Activated CD4-positive, CD25-positive, alpha-beta regulatory T cell treated with anti-CD3 and anti-CD28 coated beads, Interleukin-2, amount 50 U/mL, for 72 hours (primary cell): Measurements from ENCODE around the gene KLF3.
"Not testable (repeated sequence)": the region's sequence is repeated elsewhere in the genome, so short reads cannot be mapped to it uniquely, and the experiment has no call there.

Experiments
- DNase-seq: peaks from one replicate; pipeline ENCODE4 v3.0.0; 2021

KLF3 gene

DNA sequence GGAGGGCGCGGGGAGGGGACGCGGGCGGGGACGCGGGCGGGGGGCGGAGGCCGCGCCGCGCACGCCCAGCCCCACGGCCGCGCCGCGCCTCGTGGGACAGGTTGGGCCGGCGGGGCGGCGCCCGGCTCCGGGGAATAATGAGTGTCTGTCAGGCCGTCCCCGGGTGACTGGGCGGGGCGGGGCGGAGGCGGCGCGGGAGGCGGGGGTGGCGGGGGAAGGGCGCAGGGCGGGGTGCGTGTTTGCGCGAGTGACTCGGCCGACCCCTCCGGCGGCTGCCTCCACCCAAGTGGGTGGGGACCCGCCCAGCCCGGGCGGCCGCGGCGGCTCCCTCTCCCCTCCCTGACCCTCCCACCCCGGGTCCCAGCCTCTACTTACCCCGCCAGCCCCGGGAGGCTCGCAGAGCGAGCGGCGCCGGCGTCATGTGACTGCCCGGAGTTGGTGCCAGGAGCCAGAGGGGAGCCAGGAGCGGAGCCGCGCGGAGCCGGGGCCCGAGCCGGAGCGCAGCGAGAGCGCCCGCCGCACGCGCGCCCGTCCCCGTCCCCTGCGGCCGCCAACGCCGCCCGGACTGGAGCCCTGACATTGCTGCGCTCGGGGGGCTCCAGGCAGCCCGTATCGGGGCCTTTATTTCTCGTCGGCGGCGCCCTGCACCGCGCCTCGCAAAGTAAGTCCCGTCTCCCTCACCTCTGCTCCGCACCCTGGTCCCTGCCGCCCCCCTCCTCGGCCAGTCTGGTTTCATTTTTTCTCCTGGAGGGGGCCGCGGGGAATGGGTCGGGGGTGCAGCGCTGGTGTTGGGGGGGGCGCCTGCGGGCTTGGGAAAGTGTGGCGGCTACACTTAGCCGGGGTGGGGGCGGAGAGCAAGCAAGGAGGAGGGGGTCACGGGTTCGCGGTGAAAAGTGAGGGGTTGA, at the start of gene KLF3:
TSS of gene KLF3 (plus strand) at position 399 of the 905 bp plus-strand sequence. CDS start 16,427 bp downstream, outside the sequence.
- DNase-seq, result peak; percentile 87

DNA sequence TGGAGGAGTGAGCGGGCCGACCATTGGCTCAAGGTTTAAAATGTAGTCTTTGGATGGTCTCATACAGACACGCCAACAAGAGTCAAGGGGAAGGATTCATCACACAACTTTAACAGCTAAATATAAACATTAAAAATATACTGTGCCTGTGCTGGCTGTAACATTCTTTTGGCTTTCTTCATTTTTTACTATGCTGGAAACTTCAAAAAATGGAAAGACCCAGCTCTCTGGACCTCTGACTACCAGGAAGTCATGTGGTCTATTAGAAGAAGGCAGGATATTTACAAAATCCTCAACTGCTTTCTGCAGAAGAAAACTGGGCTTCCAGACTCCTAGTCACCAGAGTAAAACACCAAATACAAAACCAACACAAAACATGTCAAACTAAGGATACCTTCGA, 49.8 kb upstream of the KLF3 start:
- DNase-seq, result no peak

DNA sequence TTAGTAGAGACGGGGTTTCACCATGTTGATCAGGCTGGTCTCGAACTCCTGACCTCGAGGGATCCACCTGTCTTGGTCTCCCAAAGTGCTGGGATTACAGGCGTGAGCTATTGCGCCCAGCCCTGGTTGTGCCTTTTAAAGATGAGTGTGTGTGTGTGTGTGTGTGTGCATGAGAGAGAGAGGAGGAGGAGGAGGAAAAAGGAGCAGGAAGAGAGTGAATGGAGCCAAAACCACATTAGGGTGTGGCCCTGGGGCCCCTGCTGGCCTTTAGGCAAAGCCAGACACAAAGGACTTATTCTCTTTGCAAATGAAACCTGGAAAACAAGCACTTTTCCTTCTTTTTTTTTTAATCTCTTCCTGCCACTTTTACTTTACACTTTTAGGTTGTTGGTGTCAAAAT, 48.2 kb upstream of the KLF3 start:
- no peak for DNase-seq

DNA sequence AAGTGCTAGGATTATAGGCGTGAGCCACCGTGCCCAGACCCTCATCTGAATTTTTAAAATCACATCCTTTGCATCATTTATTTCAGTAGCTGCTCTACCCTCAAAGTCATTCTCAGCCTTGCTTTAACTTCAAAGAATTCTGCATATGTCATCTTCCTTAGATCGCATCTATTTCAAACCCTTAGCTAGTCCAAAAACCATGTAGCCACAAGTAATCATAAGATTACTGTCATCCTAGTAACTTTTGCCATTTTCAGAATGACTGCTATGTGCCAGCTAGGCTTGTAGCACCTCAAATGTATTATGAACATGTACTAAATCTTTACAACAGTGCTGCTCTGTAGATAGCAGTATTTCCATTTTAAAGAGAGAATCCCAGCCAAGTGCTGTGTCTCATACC, 45.5 kb upstream of the KLF3 start:
- no peak for DNase-seq

DNA sequence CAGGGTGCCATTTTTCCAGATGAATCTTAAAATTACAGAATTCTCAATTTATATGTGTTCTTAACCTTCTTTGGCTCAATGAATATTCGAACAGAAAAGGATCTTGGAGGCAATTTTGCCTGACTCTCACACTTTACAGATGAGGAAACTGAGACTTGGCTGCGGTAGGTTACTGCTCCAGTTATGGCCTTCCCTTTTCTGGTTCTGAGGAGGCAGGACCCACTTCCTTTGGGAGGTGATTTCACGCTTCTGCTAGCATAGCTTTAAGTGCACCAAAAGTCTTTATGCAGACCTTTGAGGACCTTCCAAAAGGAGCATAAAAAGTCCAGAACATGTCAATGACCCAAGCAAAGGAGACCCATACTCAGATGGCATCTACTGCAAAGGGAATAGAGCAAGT, 44.7 kb upstream of the KLF3 start:
- no peak for DNase-seq

DNA sequence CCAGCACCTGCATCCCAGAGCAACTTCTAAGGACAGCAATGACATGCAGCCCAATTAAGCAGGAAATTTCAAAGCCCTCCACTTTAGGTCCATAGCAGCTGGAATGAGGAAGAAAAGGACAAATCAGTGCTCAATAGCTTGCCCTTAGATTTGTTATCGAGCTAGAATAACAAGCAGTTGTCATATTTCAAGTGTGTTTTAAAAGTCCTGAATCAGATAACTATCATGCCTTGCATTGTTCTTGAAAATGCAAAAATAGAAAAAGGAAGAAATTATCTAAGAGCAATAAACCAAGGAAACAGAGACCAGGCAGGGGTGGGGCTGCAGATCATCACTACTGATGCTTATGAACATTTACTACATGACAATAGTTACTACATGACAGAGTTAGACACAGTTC, 43.9 kb upstream of the KLF3 start:
- no peak for DNase-seq

DNA sequence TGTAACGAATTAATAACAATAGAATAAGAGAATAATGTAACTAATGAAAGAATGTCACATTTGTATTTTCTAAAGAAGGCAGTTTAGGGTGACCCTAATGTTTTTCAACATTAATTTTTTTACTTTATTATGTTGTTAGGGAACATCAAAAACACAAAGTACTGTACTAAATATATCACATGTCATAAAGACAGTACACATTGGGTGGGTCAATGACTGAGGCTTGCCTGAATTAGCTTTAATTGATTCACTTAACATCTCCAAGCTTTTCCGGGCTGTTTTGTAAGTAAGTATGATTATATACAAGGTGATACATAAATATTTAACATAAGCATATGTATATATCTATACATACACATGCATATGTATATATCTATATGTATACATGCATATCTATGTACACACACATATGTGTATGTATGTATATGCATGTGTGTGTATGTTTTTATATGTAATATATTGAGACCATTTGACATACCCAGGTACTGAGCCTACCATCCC, 43.4 kb upstream of the KLF3 start:
- DNase-seq, result no peak

DNA sequence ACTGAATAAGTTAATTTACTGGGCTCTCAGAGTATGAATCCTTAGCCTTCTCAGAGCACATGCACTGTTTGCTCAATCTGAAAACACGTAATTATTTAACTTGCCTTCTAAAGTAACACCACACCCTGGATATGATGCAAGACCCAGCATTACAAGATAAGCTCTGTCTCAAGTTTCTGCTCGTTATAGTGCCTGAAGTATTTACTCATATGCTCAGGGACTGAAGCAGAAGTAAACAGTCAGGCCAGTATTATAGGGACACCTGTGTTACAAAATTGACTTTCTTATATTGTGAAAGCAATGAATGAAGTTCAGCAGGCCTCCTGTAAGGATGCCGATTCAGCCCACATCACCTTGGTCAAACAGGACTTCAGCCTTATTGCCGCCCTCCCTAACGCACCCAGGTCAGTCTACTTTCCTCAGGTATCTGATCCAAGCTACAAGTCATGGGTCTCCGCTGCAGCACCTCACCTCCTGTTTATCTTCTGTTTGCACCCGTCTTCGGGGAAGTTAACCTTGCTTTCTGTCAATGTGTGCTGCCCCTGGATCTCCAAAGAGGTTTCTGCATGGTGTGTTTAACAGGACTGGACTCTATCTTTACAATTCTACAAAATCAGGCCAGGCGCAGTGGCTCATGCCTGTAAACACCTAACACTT, 42.8 kb upstream of the KLF3 start:
- no peak for DNase-seq

DNA sequence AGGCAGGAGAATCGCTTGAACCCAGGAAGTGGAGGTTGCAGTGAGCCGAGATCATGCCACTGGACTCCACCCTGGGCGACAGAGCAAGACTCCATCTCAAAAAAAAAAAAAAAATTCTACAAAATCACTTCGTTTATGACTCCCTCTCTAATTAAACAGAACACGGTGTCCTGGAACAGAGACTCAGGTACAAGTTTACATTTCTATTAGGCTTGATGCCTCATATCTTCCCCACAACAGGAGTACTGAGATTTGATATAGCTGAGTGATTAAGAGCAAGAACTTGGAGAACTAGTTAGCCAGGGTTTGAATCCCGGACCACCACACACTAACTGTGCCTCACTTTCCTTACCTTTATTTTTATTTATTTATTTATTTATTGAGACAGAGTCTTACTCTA, 42.2 kb upstream of the KLF3 start:
- no peak for DNase-seq

DNA sequence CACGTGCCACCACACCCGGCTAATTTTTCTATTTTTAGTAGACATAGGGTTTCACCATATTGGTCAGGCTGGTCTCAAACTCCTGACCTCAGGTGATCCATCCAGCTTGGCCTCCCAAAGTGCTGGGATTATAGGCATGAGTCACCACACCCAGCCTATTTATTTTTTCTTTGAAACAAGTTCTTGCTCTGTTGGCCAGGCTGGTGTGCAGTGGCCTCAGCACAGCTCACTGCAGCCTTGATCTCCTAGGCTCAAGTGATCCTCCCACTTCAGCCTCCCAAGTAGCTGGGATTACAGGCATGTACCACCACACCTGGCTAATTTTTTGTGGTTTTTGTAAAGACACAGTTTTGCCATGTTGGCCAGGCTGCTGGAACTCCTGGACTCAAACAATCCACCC, 41.7 kb upstream of the KLF3 start:
- not testable (repeated sequence) for DNase-seq

DNA sequence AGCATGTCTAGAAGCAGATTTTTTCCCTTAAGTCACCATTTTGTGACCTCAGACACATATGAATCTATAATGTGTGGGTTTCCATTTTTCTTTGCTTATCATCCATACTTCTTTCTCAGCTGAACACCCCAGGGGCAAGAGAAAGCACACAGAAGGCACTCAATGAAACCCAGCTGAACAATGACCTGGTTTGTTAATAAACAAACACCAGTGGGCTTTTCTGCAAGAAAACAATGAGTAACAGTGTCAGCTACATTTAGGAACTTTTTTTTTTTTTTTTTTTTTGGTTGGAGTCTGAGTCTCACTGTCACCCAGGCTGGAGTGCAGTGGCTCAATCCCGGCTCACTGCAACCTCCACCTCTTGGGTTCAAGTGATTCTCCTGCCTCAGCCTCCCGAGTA, 40.7 kb upstream of the KLF3 start:
- DNase-seq, result no peak

DNA sequence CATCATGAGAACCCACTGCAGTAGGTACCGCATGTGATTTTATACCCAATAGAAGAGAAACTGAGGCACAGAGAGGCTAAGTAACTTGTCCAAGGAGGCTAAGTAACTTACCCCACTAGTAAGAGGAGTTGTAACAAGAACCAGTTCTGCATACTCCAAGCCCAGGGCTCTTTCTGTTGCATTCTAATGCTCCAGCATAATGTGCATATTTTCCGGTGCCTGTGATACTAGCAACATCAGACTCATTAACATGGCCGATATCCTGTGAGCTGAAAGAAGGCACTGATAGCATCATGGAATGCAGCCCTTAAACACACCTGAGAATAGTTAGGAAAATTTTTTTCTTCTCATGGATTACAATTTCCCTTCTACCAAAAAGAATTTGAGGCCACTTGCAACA, 39.7 kb upstream of the KLF3 start:
- DNase-seq, result no peak

DNA sequence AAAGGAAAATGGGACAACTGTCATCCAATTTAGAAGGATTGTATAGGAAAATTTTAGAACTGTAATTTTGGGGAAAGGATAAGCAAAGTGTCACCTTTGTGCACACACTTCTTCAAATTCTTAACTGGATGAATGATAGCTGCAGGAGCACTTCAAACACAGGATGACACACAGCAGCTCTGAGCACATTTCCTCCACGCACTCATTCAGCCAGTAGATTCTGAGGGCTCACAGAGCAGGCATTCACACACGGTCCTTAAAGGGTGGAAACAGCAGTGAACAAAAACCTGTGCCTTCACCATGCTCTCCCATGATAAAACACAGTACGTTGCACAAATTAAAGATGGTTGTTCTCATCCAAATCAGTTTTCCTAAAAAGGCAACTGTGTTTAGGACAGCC, 38.5 kb upstream of the KLF3 start:
- DNase-seq, result no peak

DNA sequence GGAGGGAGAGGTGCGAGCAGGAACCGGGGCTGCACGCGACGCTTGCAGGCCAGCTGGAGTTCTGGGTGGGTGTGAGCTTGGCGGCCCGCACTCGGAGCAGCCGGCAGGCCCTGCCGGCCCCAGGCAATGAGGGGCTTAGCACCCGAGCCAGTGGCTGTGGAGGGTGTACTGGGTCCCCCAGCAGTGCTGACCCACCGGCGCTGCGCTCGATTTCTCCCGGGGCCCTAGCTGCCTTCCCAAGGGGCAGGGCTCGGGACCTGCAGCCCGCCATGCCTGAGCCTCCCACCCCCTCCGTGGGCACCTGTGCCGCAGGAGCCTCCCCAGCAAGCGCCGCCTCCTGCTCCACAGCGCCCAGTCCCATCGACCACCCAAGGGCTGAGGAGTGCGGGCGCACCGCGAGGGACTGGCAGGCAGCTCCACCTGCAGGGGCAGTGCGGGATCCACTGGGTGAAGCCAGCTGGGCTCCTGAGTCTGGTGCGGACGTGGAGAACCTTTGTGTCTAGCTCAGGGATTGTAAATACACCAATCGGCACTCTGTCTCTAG, 37.0 kb upstream of the KLF3 start:
- not testable (repeated sequence) for DNase-seq

DNA sequence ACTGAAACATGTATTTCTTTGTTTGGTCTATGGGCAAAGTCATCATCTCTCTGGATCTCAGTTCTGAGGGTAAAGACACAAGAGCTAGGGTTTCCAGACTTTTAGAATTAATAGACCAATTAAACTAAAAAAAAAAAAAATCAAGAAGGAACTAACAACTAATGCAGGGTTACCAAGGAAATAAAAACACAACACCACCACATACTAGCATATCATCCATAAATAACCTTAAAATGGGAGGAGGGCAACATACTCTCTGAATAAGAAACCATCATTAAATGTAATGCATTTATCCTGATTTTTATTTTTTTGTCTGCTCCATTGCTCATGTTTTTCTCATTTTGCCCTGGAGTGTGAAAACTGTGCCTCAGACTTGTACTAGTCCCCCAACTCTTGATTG, 33.5 kb upstream of the KLF3 start:
- DNase-seq, result no peak

DNA sequence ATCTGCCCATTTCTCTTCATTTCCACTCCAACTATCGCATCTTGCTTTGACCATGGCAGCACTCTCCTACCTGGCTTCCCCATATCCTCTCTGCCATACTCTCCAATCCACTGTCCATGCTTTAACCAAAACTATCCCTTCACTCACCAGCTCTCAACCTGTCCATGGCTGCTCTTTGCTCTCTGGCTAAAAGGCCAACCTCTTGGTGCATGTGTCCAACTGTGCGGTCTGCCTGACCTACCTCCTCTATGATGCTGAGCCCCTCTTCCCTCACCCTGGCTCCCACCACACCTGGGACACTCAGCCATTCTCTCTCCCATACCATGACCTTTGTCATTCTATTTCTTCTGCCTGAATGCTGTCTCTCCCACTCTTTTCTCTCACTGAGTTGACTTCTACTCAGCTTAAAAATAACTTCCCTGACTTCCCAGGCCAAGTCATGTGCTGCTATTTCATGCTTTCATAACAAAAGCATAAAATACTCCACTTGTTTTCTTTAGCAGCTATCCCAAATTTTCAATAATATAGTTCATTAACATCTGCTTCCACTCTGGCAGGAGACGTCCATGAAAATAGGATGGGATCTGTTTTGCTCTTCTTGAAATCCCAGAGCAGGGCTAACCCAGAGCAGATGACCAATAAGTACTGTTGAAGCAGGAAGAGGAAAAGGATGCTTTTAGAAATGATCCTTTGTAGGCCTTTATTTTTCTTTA, 29.8 kb upstream of the KLF3 start:
- no peak for DNase-seq

DNA sequence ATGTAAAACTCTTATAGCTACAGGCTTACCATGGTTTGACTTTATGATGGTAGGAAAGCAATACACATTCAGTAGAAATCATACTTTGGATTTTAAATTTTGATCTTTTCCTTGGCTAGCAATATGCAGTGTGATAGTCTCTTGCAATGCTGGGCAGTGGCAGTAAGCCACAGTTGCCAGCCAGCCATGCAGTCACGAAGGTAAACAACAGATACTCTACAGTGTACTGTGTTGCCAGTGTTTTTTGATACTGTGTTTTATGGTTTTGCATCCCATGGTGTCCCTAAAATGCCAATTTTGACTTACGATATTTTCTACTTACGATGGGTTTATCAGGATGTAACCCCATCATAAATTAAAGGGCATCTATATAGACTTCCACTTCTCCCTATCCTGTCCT, 24.8 kb upstream of the KLF3 start:
- DNase-seq, result no peak

DNA sequence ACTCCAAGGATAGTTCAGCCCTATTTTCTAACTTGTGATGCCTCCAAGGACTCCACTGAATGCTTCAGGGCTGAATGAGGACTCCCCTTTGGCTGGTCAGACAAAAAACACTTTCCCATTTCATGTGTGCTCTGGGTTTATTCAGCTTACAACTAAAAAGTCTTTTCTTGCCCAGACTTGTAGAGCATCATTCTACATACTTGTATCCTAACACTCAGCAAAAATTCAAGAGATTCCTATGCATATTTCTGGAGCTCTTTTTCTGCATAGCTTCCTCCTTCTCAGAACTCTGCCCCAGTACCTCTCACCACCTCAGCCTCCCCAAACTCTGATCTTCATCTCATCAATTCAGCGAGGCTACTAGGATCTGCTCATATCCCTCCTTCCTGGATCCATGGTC, 22.2 kb upstream of the KLF3 start:
- DNase-seq, result no peak

DNA sequence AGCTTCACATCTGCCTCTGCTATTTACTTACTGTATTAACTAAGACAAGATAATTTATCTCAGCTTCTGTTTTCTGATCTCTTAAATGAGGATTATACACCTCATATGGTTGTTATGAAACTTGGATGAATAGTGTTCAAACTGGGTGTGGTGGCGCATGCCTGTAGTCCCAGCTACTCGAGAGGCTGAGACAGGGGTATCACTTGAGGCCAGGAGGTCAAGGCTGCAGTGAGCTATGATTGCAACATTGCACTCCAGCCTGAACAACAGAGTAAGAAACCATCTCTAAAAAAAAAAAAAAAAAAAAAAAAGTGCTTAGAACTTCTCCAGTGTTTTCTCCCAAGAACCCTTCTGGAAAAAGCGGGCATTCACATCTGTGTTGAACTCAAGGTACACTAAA, 19.8 kb upstream of the KLF3 start:
- no peak for DNase-seq

DNA sequence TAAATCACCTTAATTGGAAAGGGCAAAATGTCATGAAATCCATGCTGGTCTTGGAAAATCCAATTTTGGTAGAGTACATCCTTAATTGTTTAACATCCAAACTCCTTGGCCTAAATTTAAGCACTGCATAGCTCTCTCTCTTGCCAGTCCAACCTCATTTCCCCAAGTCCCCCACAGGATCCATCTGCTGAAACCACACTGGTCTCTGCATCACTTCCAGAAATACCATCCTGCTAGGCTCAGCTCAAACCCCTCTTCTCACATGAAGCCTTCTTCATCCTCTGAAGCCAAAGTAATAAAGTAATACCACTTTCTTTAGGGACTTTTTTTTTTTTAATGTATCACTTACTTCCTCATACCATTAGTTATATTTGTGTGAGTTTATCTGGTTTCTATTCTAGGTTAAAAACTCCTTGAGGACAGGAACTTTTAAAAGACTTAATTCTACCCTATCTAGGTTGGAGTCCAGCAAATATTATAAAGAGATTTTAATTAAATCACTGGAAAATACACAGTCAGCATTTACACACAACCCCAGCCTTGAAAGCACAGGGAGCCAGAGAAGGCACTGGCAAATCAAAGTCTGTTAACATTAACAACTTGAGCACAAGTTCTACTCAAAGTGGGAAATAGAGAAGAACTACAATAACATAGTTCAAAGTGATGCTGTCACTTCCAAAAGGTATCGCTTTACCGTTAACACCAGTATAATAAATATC, 16.7 kb upstream of the KLF3 start:
- DNase-seq, result no peak

DNA sequence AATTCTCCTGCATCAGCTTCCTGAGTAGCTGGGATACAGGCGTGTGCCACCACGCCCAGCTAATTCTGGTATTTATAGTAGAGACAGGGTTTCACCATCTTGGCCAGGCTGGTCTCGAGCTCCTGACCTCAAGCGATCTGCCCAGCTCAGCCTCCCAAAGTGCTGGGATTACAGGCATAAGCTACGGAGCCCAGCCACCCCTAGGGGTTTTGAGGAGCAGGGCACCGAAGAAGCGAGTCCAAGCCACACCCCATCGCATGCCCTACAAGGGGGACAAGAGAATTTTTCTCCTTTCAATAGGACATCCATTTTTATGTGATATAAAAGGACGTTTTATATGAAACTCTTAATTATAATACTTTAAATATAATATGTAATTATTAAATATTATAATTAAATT, 13.9 kb upstream of the KLF3 start:
- no peak for DNase-seq

DNA sequence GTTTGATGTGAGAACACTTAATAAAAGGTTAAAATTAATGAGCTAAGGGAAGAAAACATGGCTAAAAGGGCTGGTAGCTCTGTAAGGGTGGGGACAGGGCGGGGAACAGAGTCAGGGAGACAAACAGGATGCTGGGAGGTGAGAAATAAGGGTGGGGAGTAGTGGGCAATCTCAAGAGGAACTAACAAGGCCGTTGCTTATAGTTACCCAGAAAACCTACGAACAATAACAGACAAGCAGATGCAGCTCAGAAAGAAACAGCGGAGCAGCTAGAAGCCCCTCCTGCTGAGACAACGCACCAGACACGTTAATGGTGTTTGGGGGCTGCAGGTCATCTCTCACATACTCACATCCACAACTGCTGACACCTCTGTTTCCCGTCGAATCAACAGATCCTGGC, 9.7 kb upstream of the KLF3 start:
- DNase-seq, result no peak

DNA sequence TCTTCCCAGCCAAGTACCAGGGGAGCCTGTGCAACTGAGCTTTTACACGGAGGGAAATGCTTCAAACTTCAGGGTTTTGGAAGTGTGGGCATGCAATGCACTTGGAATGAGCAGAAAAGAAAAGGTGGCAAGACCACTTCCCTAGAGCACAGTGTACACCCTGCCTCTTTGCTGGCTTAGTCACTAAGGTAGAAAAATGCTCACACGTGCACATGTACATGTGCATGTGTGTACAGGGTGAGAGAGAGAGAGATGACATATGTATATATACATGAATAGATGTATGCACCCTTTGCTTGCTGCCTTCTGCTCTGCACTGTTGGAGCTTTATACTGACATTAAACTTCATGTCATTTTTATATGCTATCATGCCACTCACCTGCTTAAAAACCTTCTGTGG, 7.9 kb upstream of the KLF3 start:
- no peak for DNase-seq
